HL-60 (cell line): ENCODE results near the gene GALNT9.

Experiments used
- DNase-seq, 2 experiments: peaks; one replicate each; pipeline ENCODE4 v3.0.0-alpha.2; 2010 to 2020; ENCODE audit warnings: low read depth in 1 of 2, low spot score in 1 of 2
- H3K27ac ChIP-seq: fragments of 250-450 bp; sonication (Bioruptor Pico); replicated peaks from 2 replicates; pipeline ENCODE4 v1.5.1; 2020; ENCODE audit warnings: mild to moderate bottlenecking, moderate library complexity
- H3K27me3 ChIP-seq: fragments of 250-450 bp; sonication (Bioruptor Pico); 2 replicates; pipeline ENCODE4 v1.5.1; 2021; ENCODE audit warnings: mild to moderate bottlenecking, moderate library complexity; ENCODE audit not compliant: insufficient read depth, poor library complexity, severe bottlenecking
- H3K4me3 ChIP-seq: replicated peaks from 2 replicates; pipeline ENCODE4 v1.5.1; 2011; ENCODE audit warnings: mild to moderate bottlenecking, control low read depth, low read length; ENCODE audit not compliant: insufficient read depth
- CTCF ChIP-seq: IDR thresholded peaks from one replicate; pipeline ENCODE4 v1.5.1; 2011; ENCODE audit warnings: low read length, control low read depth, inconsistent platforms; ENCODE audit not compliant: insufficient read depth
- GABPA ChIP-seq: IDR thresholded peaks from 2 replicates; pipeline ENCODE4 v1.6.1; 2012; ENCODE audit warnings: low read depth
- POLR2AphosphoS5 ChIP-seq: IDR thresholded peaks from 2 replicates; pipeline ENCODE4 v1.6.1; 2012; ENCODE audit warnings: low read depth
- REST ChIP-seq: IDR thresholded peaks from 2 replicates; pipeline ENCODE4 v1.6.1; 2012; ENCODE audit warnings: low read depth; ENCODE audit not compliant: insufficient replicate concordance
- SPI1 ChIP-seq: IDR thresholded peaks from 2 replicates; pipeline ENCODE4 v1.6.1; 2012; ENCODE audit warnings: low read depth, mild to moderate bottlenecking, borderline replicate concordance

Gene GALNT9

GRCh38 chr12:132335179-132335756 is 5.9 kb upstream of the GALNT9 start:
- Histone ChIP-seq H3K27me3 (peaks cover 2% of the 10 kb centered on the region), H3K27ac (no peak overlapping the region), H3K4me3 (no peak overlapping the region)
- DNase-seq = no peak
- TF ChIP-seq GABPA = no peak
- no peak for TF ChIP-seq REST
- no peak for TF ChIP-seq SPI1
- TF ChIP-seq POLR2AphosphoS5 = no peak

- no peak overlapping the region for H3K4me3 ChIP-seq
- H3K27ac ChIP-seq = no peak overlapping the region
- no peak for DNase-seq
- TF ChIP-seq CTCF = no peak
- TF ChIP-seq REST = no peak
- no peak for TF ChIP-seq GABPA
- TF ChIP-seq SPI1 = no peak
- no peak for TF ChIP-seq POLR2AphosphoS5
- peaks cover 8% of the 10 kb centered on the region for H3K27me3 ChIP-seq
Observed at GRCh38 chr12:132333766-132334165, 4.4 kb upstream of the GALNT9 start.

- Histone ChIP-seq H3K27me3 (peaks cover 12% of the 10 kb centered on the region), H3K27ac (no peak overlapping the region), H3K4me3 (no peak overlapping the region)
- no peak for DNase-seq
- TF ChIP-seq SPI1 = no peak
- no peak for TF ChIP-seq POLR2AphosphoS5
- no peak for TF ChIP-seq REST
- TF ChIP-seq CTCF = no peak
- TF ChIP-seq GABPA = no peak
Observed at GRCh38 chr12:132333273-132333672, 3.9 kb upstream of the GALNT9 start.
